Measurements from ENCODE around the gene GHITM. TPM values are rescaled to one million over a fixed set of nuclear protein-coding genes. Genes with fewer than 3 reads are reported as not detected.
"Not testable (repeated sequence)": the region's sequence is repeated elsewhere in the genome, so short reads cannot be mapped to it uniquely, and the experiment has no call there.

Gene GHITM
- total and polyA plus RNA-seq, 2 donors (not counting 1 experiment from before 2014, with no cell fraction given) = 40.5 to 75.1 TPM

- H3K4me3 Mint-ChIP-seq = no peak overlapping the region
- intact Hi-C loops (cut with micrococcal nuclease) = no loop called here
- Histone ChIP-seq H3K4me1 (ENCODE audit: control insufficient read depth in 2 of 2, insufficient read depth in 2 of 2, low read length in 2 of 2) (no peaks in the 10 kb centered on the region), H2AFZ (ENCODE audit: insufficient read depth, low read depth, low read length, poor library complexity, severe bottlenecking) (no peak overlapping the region), H3K27ac (ENCODE audit: low read length in 2 of 2) (no peak overlapping the region), H3K27me3 (replicated peaks in 1 of 4; ENCODE audit: control extremely low read depth in 1 of 4, control insufficient read depth in 3 of 4, insufficient read depth in 4 of 4, low read length in 3 of 4) (peaks cover 0 to 2% (median 0%) of the 10 kb centered on the region in 4 experiments), H3K79me2 (ENCODE audit: control insufficient read depth, insufficient read depth, low read length) (no peaks in the 10 kb centered on the region), H4K20me1 (ENCODE audit: control insufficient read depth, insufficient read depth, low read length, poor library complexity, severe bottlenecking) (no peaks in the 10 kb centered on the region), H3K9ac (ENCODE audit: low read length) (no peak overlapping the region), H3K9me3 (ENCODE audit: control extremely low read depth in 1 of 3, control insufficient read depth in 2 of 3, insufficient read depth in 1 of 3, low read length in 2 of 3) (no peaks in the 10 kb centered on the region), H3K4me2 (replicated peaks; ENCODE audit: low read depth, low read length, poor library complexity, severe bottlenecking) (no peak overlapping the region), H3K4me3 (ENCODE audit: control extremely low read depth in 1 of 5, extremely low read depth in 1 of 5, insufficient read depth in 1 of 5, low read depth in 2 of 5, low read length in 4 of 5) (no peak overlapping the region), H3K36me3 (replicated peaks in 1 of 2; ENCODE audit: control extremely low read depth in 1 of 2, control insufficient read depth in 1 of 2, extremely low read depth in 1 of 2, insufficient read depth in 2 of 2, low read length in 1 of 2) (no peaks in the 10 kb centered on the region)
- DNase-seq = no peak
- ChIA-PET CTCF (no interaction called here), POLR2A (no interaction called here)
- ATAC-seq (ENCODE audit: low read depth) = no peak
- 60% methylated on average over 5 of the region's 13 CpGs for WGBS (ENCODE audit: insufficient coverage)
- no peaks in the 10 kb centered on the region for H3K4me1 Mint-ChIP-seq
- H3K27me3 Mint-ChIP-seq = peaks cover 18% of the 10 kb centered on the region
- peaks cover 3% of the 10 kb centered on the region for H3K9me3 Mint-ChIP-seq (ENCODE audit: insufficient read depth)
- H3K27ac Mint-ChIP-seq = no peak overlapping the region
- TF ChIP-seq EZH2 (IDR thresholded peaks at IDR 0.05; ENCODE audit: borderline replicate concordance, insufficient read depth, low read depth, low read length, poor library complexity, severe bottlenecking) = no peak
Measured at GRCh38 chr10:84114088-84114667, 25.1 kb upstream of the GHITM start.

- H3K27ac Mint-ChIP-seq; H2AFZ ChIP-seq (ENCODE audit: insufficient read depth, low read depth, low read length, poor library complexity, severe bottlenecking); H3K79me2 ChIP-seq (ENCODE audit: control insufficient read depth, insufficient read depth, low read length); H3K9me3 Mint-ChIP-seq (ENCODE audit: insufficient read depth); H3K4me3 Mint-ChIP-seq; H3K4me3 ChIP-seq (ENCODE audit: control extremely low read depth in 1 of 5, extremely low read depth in 1 of 5, insufficient read depth in 1 of 5, low read depth in 2 of 5, low read length in 4 of 5); H3K27ac ChIP-seq (ENCODE audit: low read length in 2 of 2); H3K4me1 Mint-ChIP-seq; DNase-seq; H3K9me3 ChIP-seq (ENCODE audit: control extremely low read depth in 1 of 3, control insufficient read depth in 2 of 3, insufficient read depth in 1 of 3, low read length in 2 of 3); ATAC-seq (ENCODE audit: low read depth); H3K9ac ChIP-seq (ENCODE audit: low read length); POLR2A ChIA-PET; H3K27me3 ChIP-seq (replicated peaks in 1 of 4; ENCODE audit: control extremely low read depth in 1 of 4, control insufficient read depth in 3 of 4, insufficient read depth in 4 of 4, low read length in 3 of 4); H4K20me1 ChIP-seq (ENCODE audit: control insufficient read depth, insufficient read depth, low read length, poor library complexity, severe bottlenecking); H3K36me3 ChIP-seq (replicated peaks in 1 of 2; ENCODE audit: control extremely low read depth in 1 of 2, control insufficient read depth in 1 of 2, extremely low read depth in 1 of 2, insufficient read depth in 2 of 2, low read length in 1 of 2); intact Hi-C loops (cut with micrococcal nuclease); CTCF ChIA-PET; H3K4me1 ChIP-seq (ENCODE audit: control insufficient read depth in 2 of 2, insufficient read depth in 2 of 2, low read length in 2 of 2); H3K4me2 ChIP-seq (replicated peaks; ENCODE audit: low read depth, low read length, poor library complexity, severe bottlenecking): not testable (repeated sequence)
- H3K27me3 Mint-ChIP-seq = peaks cover 12% of the 10 kb centered on the region
- 94% methylated on average over 1 of the region's 2 CpGs for WGBS (ENCODE audit: insufficient coverage)
Measured at GRCh38 chr10:84117204-84117603, 22.1 kb upstream of the GHITM start.
